K562 (cell line): Measurements from ENCODE around the gene ZNF668. TPM values are rescaled to one million over a fixed set of nuclear protein-coding genes. Genes with fewer than 3 reads are reported as not detected.

Source experiments
- CREB3L1 ChIP-seq: fragments of 450-650 bp; IDR thresholded peaks from 2 replicates; pipeline ENCODE4 v1.6.1; 2014; ENCODE audit warnings: low read depth, mild to moderate bottlenecking, moderate library complexity, borderline replicate concordance
- E4F1 ChIP-seq: fragments of 250-450 bp; sonication (Bioruptor Pico); IDR thresholded peaks from 2 replicates; pipeline ENCODE4 v1.5.0; 2021; ENCODE audit warnings: mild to moderate bottlenecking, borderline replicate concordance
- MTA3 ChIP-seq: fragments of 450-650 bp; formaldehyde crosslinking; IDR thresholded peaks from 2 replicates; pipeline ENCODE4 v1.6.1; 2017; ENCODE audit warnings: mild to moderate bottlenecking, borderline replicate concordance
- RFX1 ChIP-seq: fragments of 450-650 bp; IDR thresholded peaks from 2 replicates; pipeline ENCODE4 v1.6.1; 2016; ENCODE audit warnings: mild to moderate bottlenecking, moderate library complexity
- TFAP4 ChIP-seq: sonication (generic); formaldehyde crosslinking; IDR thresholded peaks from 2 replicates; pipeline ENCODE4 v1.8.0; 2022; ENCODE audit warnings: missing genetic modification reagents, mild to moderate bottlenecking, moderate library complexity, borderline replicate concordance
- YY1 ChIP-seq, 3 experiments: IDR thresholded peaks; 2 replicates each; pipeline ENCODE4 v1.6.1; 2011; ENCODE audit warnings: low read length in 2 of 3, mild to moderate bottlenecking in 2 of 3, moderate library complexity in 2 of 3, borderline replicate concordance in 1 of 3, control low read depth in 1 of 3, low read depth in 1 of 3; ENCODE audit not compliant: insufficient read depth in 3 of 3, insufficient replicate concordance in 2 of 3, control insufficient read depth in 1 of 3, insufficient read length in 1 of 3; ENCODE audit errors: extremely low read depth in 1 of 3
- ZFPM2 ChIP-seq: fragments of 250-450 bp; sonication (Bioruptor Pico); IDR thresholded peaks from 2 replicates; pipeline ENCODE4 v1.5.1; 2022; ENCODE audit warnings: mild to moderate bottlenecking
- polyA plus RNA-seq, 8 experiments: library from polyadenylated mRNA; depleted of rRNA in 4 of 8; stranded (reverse) in 5 of 8; unstranded in 3 of 8; fragments of >200 nt; fragmentation: Nextera tagmentation in 2 of 8; fragmentation: Illumina TruSeq in 1 of 8; extraction: Ambion mirVana in 2 of 8; extraction: Trizol in 1 of 8; gene quantifications; 2 replicates each; pipeline versions ENCODE4 v1.2.1 to v1.2.3, GENCODE V29; 2011 to 2014; ENCODE audit warnings: inconsistent platforms in 1 of 8, missing spikeins in 1 of 8
- total RNA-seq, 7 experiments: library from RNA; depleted of rRNA in 6 of 7; stranded (reverse); fragments of >200 nt in 6 of 7; fragmentation: Illumina TruSeq in 2 of 7; extraction: Trizol in 2 of 7; gene quantifications; 2 replicates each; pipeline versions ENCODE4 v1.2.1 to v1.2.3, GENCODE V29; 2011 to 2021; ENCODE audit warnings: low replicate concordance in 1 of 7

The ZNF668 gene
- total and polyA plus RNA-seq, 9 of the 15 experiments (the other 6 are each of a cell fraction or from before 2014, with no cell fraction given), result 0.04 to 15.3 (median 3.8) TPM; not detected in 1

- no peak for TF ChIP-seq E4F1 (CRISPR knock-in tag)
- peak in 1 of 3 experiments; percentile 13 for TF ChIP-seq YY1 (IDR thresholded peaks at IDR 0.05; ENCODE audit: borderline replicate concordance in 1 of 3, control insufficient read depth in 1 of 3, extremely low read depth in 1 of 3, insufficient read depth in 3 of 3, insufficient read length in 1 of 3, insufficient replicate concordance in 2 of 3, low read depth in 1 of 3, low read length in 2 of 3)
- TF ChIP-seq ZFPM2 (CRISPR knock-in tag), result 0 out of 2 replicates have a peak, but pooled peaks have one; percentile 31
- TF ChIP-seq TFAP4 (CRISPR knock-in tag), result peak; percentile 59; the same call in 1 of the 2 replicates
- TF ChIP-seq CREB3L1, result peak; percentile 54; the same call in 1 of the 2 replicates
- TF ChIP-seq RFX1, result no peak
- no peak; the same call in 1 of the 2 replicates for TF ChIP-seq MTA3
Observed at GRCh38 chr16:31033709-31034492, 40.1 kb downstream of the ZNF668 start (continued).
